NCI-H69 (cell line): ENCODE measurements around the gene TMEM231.

Source experiments
- DNase-seq: peaks from one replicate; lab custom pipeline; 2025; lab: John Stamatoyannopoulos, UW

Gene TMEM231

DNA sequence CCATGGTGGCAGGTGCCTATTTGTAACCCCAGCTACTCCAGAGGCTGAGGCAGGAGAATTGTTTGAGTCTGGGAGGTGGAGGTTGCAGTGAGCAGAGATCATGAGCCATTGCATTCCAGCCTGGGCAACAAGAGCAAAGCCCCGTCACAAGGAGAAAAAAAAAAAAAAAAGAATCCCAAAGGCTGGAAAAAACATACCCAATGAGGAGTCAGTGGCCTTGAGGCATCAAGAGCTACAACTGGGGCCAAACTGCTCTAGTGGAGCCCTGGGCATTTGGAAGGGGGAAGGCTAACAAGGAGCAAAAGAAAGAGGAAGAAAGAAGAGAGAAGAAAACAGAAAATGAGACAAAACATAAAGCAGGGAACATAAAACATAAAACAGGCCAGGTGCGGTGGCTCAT lies 67.7 kb downstream of the TMEM231 start:
- no peak for DNase-seq
